GM10248 (cell line): Measurements from ENCODE around the gene RHBDF2.

ENCODE experiments used
- CTCF ChIA-PET: fragments of 300-600 bp; sonication (Branson Sonifier 250); formaldehyde crosslinking; extraction: SDS; loops from one replicate; lab custom pipeline; 2021; ENCODE audit warnings: antibody characterized with exemption; lab: Yijun Ruan, JAX
- POLR2A ChIA-PET: fragments of 350-650 bp; sonication (Branson Sonifier 250); formaldehyde crosslinking; extraction: SDS; loops from one replicate; lab custom pipeline; 2020; ENCODE audit warnings: antibody characterized with exemption; lab: Yijun Ruan, JAX
- DNase-seq: peaks from one replicate; pipeline ENCODE4 v3.0.0; 2012; ENCODE audit errors: extremely low spot score
- CTCF ChIP-seq: IDR thresholded peaks from 2 replicates; pipeline ENCODE4 v1.5.1; 2012; ENCODE audit warnings: mild to moderate bottlenecking, low read depth; ENCODE audit errors: extremely low read depth, missing control alignments, control extremely low read depth

RHBDF2 gene

DNA sequence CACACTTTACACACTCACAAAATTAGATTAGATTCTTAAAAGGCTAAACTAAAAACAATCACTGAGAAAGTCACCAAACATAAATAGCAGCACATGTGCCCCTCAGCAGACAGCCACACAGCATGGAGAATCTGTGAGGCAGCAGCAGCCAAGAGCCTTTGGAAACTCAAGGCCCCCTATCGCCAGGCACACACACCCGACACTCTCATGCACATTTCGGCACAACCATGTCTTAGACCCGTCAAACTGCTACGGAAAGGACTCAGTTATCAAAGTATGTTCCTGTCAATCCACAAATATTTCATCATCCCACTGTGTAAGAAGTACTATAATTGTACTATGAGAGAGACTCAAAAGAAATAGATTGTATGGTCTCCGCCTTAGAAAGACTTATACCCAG, 69.2 kb downstream of the RHBDF2 start:
- TF ChIP-seq CTCF, result no peak
- ChIA-PET CTCF (interaction anchor here (2.5 kb wide), 1 partner anchor 24 kb away, joined by 13 read pairs; no protein-coding TSS in a partner anchor), POLR2A (no interaction called here)
- no peak for DNase-seq

DNA sequence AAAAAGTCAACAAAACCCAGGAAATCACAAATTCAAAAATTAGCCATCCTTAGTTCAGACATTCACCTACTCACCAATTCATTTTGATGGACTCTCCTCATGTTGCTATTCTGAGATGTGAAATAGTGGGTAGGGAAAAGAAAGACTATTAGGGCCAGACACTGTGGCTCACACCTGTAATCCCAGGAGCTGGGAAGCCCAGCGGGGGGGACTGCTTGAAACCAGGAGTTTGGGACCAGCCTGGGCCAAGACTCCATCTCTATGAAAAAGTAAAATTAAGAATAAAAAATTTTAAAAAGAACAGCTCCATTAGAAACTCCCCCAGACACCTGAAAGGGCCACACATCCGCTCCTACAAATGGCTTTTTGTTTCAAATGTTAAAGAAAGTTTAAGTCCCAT, 69.7 kb downstream of the RHBDF2 start:
- ChIA-PET CTCF (interaction anchor here (1.1 to 2.5 kb wide), 2 partner anchors 23 to 46 kb away, joined by 3 to 13 read pairs; no protein-coding TSS in a partner anchor), POLR2A (no interaction called here)
- no peak for DNase-seq
- no peak for TF ChIP-seq CTCF

DNA sequence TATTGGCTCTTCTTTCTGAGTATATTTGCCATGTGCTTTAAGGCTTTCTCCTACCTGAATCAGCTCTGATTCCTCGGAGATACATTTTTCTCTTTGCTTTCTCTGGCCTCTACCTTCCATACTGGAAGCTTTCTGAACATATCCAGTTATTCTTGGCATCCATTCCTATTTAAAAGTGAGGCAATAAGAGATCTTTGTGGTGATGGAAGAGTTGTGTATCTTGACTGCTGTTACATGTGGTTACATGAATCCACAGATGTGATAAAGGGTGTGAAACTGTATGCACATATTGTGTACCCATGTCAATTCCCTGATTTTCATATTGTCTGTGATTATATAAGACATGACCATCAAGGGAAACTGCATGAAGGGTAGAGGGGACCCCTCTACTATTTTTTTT, 72.7 kb downstream of the RHBDF2 start:
- no peak for DNase-seq
- CTCF ChIA-PET, result interaction anchor here (0.9 to 1.7 kb wide), 10 partner anchors 12 to 77 kb away, joined by 3 to 10 read pairs (median 4); no protein-coding TSS in a partner anchor
- TF ChIP-seq CTCF, result no peak
- POLR2A ChIA-PET, result no interaction called here

DNA sequence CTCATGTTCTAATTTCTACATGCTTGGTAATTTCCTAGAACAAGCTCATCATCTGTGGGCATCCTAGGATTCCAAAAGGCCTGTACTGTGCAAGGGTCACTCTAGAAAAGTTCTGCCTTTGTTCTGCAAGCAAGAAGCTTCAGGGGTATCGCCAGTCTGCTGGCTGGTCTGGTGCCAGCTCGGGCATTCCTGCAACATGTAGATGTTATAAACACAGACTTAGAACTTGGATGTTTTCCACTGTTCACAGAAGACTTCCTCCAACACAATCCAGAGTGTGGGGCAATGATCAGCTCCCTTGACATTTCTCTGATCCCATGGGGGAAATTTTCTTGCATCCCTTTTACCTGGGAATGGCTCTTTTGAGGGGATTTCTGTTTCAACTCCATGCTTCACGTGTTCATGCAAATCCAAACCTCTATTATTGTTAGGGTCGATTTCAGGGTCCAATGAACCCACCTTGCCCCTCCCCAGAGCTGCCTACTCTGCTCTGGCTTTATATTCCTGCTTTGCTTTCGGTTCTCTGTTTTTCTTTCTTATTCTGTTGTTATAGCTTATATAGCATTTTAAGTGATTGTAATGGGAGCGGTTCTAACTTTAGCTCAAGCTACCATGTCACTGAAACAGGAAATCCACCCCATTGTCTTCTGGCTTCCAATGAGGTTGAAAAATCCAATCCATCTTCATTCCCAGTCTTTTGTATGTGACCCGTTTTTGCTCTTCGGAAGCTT, 73.6 kb downstream of the RHBDF2 start:
- CTCF ChIA-PET, result interaction anchor here (0.9 to 2.0 kb wide), 13 partner anchors 8 to 246 kb away, joined by 3 to 10 read pairs (median 4); no protein-coding TSS in a partner anchor
- DNase-seq, result no peak
- no peak for TF ChIP-seq CTCF
- POLR2A ChIA-PET, result no interaction called here

DNA sequence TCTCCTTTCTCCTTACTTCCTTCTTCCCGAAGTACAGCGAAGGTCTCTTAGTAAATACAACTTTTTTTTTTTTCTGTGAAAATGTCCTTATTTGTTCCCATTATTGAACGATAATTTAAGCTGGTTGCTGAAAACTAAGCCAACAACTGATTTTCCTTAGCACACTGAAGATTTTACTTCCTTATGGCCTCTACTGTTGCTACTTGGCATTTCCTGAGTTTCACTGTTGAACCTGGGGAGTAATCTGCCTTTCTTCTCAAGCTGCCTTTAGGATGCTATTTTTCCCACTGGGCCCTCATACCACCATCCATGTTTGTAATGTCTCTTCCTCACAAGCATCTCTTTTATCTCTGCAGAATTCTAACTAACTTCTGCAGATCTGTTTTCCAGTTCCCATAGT, 74.4 kb downstream of the RHBDF2 start:
- DNase-seq, result no peak
- TF ChIP-seq CTCF, result no peak
- ChIA-PET POLR2A (no interaction called here), CTCF (interaction anchor here (1.1 to 2.0 kb wide), 8 partner anchors 9 to 245 kb away, joined by 3 to 10 read pairs (median 4); no protein-coding TSS in a partner anchor)

DNA sequence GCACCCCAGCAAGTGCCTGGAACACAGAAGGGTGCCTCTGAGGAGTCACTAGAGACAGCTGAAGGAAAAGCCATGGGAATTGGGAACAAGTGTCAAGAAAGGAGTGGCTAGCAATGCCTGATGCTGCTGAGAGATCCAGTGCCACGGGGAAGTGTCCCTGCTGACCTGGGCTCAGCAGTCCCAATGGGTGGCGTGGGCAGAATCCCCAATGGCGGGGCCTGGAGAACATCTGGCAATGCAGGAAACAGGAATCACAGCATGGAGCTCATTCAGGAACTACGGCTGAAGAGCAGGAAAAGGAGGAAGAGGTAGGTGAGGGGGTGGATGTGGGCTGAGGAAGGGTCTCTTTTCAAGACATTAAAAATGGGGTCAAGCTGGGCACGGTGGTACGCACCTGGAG, 78.4 kb downstream of the RHBDF2 start:
- ChIA-PET CTCF (interaction anchor here (1.1 to 1.9 kb wide), 3 partner anchors 9 to 25 kb away, joined by 3 to 8 read pairs (median 3); no protein-coding TSS in a partner anchor), POLR2A (no interaction called here)
- no peak for DNase-seq
- TF ChIP-seq CTCF, result no peak
